HepG2 (cell line): Measurements from ENCODE around the gene ZFPL1. TPM values are rescaled to one million over a fixed set of nuclear protein-coding genes. Genes with fewer than 3 reads are reported as not detected.
A peak's percentile ranks its signal among the peaks of the same experiment; 100 is the strongest.

ENCODE experiments used
- GZF1 ChIP-seq: sonication (generic); formaldehyde crosslinking; IDR thresholded peaks from 2 replicates; pipeline ENCODE4 v1.5.1; 2020; ENCODE audit warnings: mild to moderate bottlenecking, missing genetic modification reagents
- HMG20B ChIP-seq: conservative IDR thresholded peaks from 2 replicates; pipeline ENCODE4 v1.6.1; 2016; ENCODE audit warnings: missing genetic modification reagents, missing compliant biosample characterization
- JUNB ChIP-seq: sonication (generic); formaldehyde crosslinking; IDR thresholded peaks from 2 replicates; pipeline ENCODE4 v1.8.0; 2022; ENCODE audit warnings: missing genetic modification reagents, mild to moderate bottlenecking, borderline replicate concordance
- NFYB ChIP-seq: sonication (generic); formaldehyde crosslinking; IDR thresholded peaks from 2 replicates; pipeline ENCODE4 v1.4.0; 2020; ENCODE audit warnings: missing genetic modification reagents
- PLRG1 ChIP-seq: fragments of 450-650 bp; conservative IDR thresholded peaks from 2 replicates; pipeline ENCODE4 v1.6.1; 2016
- ZNF160 ChIP-seq: sonication (generic); formaldehyde crosslinking; IDR thresholded peaks from 2 replicates; pipeline ENCODE4 v1.8.0; 2022; ENCODE audit warnings: mild to moderate bottlenecking, inconsistent platforms, missing genetic modification reagents
- ZNF350 ChIP-seq: sonication (generic); formaldehyde crosslinking; IDR thresholded peaks from 2 replicates; pipeline ENCODE4 v1.4.0; 2020; ENCODE audit warnings: mild to moderate bottlenecking, low read depth, missing genetic modification reagents, borderline replicate concordance
- ZNF430 ChIP-seq: sonication (generic); formaldehyde crosslinking; IDR thresholded peaks from 2 replicates; pipeline ENCODE4 v1.9.0; 2021; ENCODE audit warnings: mild to moderate bottlenecking, missing genetic modification reagents
- ZNF577 ChIP-seq: sonication (generic); formaldehyde crosslinking; IDR thresholded peaks from 2 replicates; pipeline ENCODE4 v1.4.0; 2020; ENCODE audit warnings: mild to moderate bottlenecking, low read depth, missing genetic modification reagents, borderline replicate concordance
- polyA plus RNA-seq, 8 experiments: library from polyadenylated mRNA; depleted of rRNA in 3 of 8; stranded (reverse) in 7 of 8; unstranded in 1 of 8; fragments of >200 nt; fragmentation: Illumina TruSeq in 4 of 8; extraction: Trizol in 4 of 8; gene quantifications; 2 replicates each; pipeline versions ENCODE4 v1.2.1 to v1.2.3, GENCODE V29; 2011 to 2016; ENCODE audit warnings: low read depth in 4 of 8, missing spikeins in 1 of 8, mixed read lengths in 1 of 8; ENCODE audit not compliant: insufficient read depth in 1 of 8
- total RNA-seq, 5 experiments: library from RNA; depleted of rRNA; stranded (reverse); fragments of >200 nt; fragmentation: Illumina TruSeq; extraction: Trizol; gene quantifications; 2 replicates each; pipeline ENCODE4 v1.2.3, GENCODE V29; 2016; ENCODE audit warnings: low read depth in 1 of 5
- TF ChIP-seq, protein P1 (sequence below): sonication (generic); formaldehyde crosslinking; IDR thresholded peaks from 2 replicates; pipeline ENCODE4 v1.4.0; 2020; ENCODE audit warnings: missing genetic modification reagents
- TF ChIP-seq, protein P2 (sequence below): sonication (generic); formaldehyde crosslinking; IDR thresholded peaks from 2 replicates; pipeline ENCODE4 v1.5.0; 2020; ENCODE audit warnings: missing genetic modification reagents
- TF ChIP-seq, protein P3 (sequence below): sonication (generic); formaldehyde crosslinking; IDR thresholded peaks from 2 replicates; pipeline ENCODE4 v1.9.0; 2021; ENCODE audit warnings: missing genetic modification reagents, borderline replicate concordance
- TF ChIP-seq, protein P4 (sequence below): sonication (generic); IDR thresholded peaks from 2 replicates; pipeline ENCODE4 v1.6.1; 2016; ENCODE audit warnings: low read depth, borderline replicate concordance
- TF ChIP-seq, protein P5 (sequence below): sonication (generic); formaldehyde crosslinking; IDR thresholded peaks from 2 replicates; pipeline ENCODE4 v1.4.0; 2020; ENCODE audit warnings: missing genetic modification reagents
- TF ChIP-seq, protein P6 (sequence below): IDR thresholded peaks from 2 replicates; pipeline ENCODE4 v1.6.1; 2018; ENCODE audit warnings: missing genetic modification reagents

Gene ZFPL1
- total and polyA plus RNA-seq, 2 of the 13 experiments (the other 11 are each of a cell fraction or from before 2014, with no cell fraction given): 32.2 to 56.0 TPM

DNA sequence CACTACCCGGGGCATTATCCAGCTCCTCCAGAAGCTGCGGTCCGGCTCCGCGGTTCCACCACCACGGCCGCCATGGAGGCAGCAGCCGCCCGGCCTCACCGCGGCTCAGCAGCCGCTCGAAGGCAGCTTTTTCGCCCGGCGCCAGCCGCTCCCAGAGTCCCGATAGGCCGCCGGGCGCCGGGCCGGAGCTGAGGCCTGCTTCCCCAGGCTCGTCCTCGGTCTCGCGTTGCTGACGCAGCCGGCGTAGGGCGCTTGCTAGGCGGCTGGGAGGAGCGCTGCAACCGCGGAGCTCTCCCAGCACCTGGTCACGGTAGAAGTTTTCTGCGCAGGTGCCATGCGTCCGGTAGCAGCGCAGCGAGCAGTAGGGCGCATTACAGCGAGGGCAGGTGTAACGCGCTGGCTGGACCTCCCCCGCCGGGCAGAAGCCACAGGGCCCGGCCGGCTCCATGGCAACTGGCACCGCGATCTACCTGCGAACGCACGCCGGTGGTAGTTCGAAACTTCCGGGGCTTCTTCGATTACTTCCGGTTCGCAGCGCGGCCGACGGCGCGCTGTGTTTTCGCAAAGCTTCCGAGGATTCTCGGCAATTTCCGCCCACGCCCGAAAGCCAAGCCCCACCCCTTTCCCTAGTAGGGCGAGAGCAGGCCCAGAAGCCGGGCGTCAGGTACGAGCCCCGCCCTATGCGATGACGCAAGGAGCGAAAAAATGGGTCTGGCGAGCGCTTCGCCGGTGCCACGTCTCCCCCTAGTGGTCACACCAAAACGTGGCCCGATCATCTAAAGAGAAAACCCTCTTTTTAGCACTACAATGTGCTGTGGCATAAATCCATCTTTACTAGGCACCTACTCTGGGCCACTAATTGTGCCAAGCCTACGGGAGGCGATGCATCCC, 33.4 kb downstream of the ZFPL1 start, which contains the start of gene ZNHIT2 (continued):
- TF ChIP-seq, protein P1, sequence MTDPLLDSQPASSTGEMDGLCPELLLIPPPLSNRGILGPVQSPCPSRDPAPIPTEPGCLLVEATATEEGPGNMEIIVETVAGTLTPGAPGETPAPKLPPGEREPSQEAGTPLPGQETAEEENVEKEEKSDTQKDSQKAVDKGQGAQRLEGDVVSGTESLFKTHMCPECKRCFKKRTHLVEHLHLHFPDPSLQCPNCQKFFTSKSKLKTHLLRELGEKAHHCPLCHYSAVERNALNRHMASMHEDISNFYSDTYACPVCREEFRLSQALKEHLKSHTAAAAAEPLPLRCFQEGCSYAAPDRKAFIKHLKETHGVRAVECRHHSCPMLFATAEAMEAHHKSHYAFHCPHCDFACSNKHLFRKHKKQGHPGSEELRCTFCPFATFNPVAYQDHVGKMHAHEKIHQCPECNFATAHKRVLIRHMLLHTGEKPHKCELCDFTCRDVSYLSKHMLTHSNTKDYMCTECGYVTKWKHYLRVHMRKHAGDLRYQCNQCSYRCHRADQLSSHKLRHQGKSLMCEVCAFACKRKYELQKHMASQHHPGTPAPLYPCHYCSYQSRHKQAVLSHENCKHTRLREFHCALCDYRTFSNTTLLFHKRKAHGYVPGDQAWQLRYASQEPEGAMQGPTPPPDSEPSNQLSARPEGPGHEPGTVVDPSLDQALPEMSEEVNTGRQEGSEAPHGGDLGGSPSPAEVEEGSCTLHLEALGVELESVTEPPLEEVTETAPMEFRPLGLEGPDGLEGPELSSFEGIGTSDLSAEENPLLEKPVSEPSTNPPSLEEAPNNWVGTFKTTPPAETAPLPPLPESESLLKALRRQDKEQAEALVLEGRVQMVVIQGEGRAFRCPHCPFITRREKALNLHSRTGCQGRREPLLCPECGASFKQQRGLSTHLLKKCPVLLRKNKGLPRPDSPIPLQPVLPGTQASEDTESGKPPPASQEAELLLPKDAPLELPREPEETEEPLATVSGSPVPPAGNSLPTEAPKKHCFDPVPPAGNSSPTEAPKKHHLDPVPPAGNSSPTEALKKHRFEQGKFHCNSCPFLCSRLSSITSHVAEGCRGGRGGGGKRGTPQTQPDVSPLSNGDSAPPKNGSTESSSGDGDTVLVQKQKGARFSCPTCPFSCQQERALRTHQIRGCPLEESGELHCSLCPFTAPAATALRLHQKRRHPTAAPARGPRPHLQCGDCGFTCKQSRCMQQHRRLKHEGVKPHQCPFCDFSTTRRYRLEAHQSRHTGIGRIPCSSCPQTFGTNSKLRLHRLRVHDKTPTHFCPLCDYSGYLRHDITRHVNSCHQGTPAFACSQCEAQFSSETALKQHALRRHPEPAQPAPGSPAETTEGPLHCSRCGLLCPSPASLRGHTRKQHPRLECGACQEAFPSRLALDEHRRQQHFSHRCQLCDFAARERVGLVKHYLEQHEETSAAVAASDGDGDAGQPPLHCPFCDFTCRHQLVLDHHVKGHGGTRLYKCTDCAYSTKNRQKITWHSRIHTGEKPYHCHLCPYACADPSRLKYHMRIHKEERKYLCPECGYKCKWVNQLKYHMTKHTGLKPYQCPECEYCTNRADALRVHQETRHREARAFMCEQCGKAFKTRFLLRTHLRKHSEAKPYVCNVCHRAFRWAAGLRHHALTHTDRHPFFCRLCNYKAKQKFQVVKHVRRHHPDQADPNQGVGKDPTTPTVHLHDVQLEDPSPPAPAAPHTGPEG (CRISPR knock-in tag): 0 out of 2 replicates have a peak, but pooled peaks have one; percentile 18
- TF ChIP-seq ZNF350: peak; percentile 77; the same call in 1 of the 2 replicates
- TF ChIP-seq, protein P2, sequence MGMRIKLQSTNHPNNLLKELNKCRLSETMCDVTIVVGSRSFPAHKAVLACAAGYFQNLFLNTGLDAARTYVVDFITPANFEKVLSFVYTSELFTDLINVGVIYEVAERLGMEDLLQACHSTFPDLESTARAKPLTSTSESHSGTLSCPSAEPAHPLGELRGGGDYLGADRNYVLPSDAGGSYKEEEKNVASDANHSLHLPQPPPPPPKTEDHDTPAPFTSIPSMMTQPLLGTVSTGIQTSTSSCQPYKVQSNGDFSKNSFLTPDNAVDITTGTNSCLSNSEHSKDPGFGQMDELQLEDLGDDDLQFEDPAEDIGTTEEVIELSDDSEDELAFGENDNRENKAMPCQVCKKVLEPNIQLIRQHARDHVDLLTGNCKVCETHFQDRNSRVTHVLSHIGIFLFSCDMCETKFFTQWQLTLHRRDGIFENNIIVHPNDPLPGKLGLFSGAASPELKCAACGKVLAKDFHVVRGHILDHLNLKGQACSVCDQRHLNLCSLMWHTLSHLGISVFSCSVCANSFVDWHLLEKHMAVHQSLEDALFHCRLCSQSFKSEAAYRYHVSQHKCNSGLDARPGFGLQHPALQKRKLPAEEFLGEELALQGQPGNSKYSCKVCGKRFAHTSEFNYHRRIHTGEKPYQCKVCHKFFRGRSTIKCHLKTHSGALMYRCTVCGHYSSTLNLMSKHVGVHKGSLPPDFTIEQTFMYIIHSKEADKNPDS (CRISPR knock-in tag): no peak
- TF ChIP-seq, protein P3, sequence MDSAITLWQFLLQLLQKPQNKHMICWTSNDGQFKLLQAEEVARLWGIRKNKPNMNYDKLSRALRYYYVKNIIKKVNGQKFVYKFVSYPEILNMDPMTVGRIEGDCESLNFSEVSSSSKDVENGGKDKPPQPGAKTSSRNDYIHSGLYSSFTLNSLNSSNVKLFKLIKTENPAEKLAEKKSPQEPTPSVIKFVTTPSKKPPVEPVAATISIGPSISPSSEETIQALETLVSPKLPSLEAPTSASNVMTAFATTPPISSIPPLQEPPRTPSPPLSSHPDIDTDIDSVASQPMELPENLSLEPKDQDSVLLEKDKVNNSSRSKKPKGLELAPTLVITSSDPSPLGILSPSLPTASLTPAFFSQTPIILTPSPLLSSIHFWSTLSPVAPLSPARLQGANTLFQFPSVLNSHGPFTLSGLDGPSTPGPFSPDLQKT (CRISPR knock-in tag): no peak
- TF ChIP-seq, protein P4, sequence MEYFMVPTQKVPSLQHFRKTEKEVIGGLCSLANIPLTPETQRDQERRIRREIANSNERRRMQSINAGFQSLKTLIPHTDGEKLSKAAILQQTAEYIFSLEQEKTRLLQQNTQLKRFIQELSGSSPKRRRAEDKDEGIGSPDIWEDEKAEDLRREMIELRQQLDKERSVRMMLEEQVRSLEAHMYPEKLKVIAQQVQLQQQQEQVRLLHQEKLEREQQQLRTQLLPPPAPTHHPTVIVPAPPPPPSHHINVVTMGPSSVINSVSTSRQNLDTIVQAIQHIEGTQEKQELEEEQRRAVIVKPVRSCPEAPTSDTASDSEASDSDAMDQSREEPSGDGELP: no peak
- no peak; the same call in 1 of the 2 replicates for TF ChIP-seq HMG20B (CRISPR knock-in tag)
- TF ChIP-seq ZNF160: no peak
- TF ChIP-seq PLRG1: no peak
- no peak for TF ChIP-seq ZNF577
- TF ChIP-seq ZNF430 (CRISPR knock-in tag): peak; percentile 60; the same call in 1 of the 2 replicates
- TF ChIP-seq NFYB (CRISPR knock-in tag): no peak; the same call in 1 of the 2 replicates
- TF ChIP-seq, protein P5, sequence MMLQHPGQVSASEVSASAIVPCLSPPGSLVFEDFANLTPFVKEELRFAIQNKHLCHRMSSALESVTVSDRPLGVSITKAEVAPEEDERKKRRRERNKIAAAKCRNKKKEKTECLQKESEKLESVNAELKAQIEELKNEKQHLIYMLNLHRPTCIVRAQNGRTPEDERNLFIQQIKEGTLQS: peak; percentile 93
- TF ChIP-seq JUNB (CRISPR knock-in tag): no peak
- TF ChIP-seq, protein P6, sequence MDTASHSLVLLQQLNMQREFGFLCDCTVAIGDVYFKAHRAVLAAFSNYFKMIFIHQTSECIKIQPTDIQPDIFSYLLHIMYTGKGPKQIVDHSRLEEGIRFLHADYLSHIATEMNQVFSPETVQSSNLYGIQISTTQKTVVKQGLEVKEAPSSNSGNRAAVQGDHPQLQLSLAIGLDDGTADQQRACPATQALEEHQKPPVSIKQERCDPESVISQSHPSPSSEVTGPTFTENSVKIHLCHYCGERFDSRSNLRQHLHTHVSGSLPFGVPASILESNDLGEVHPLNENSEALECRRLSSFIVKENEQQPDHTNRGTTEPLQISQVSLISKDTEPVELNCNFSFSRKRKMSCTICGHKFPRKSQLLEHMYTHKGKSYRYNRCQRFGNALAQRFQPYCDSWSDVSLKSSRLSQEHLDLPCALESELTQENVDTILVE: no peak; the same call in 1 of the 2 replicates
- TF ChIP-seq GZF1 (CRISPR knock-in tag): no peak
